ENCODE data around the gene DUS2.
A peak's percentile ranks its signal among the peaks of the same experiment; 100 is the strongest.

The DUS2 gene

GRCh38 chr16:68077866-68078700 lies 55.0 kb downstream of the DUS2 start:
- DNase-seq (ENCODE audit: low read depth) = no peak

GRCh38 chr16:68078701-68079375 lies 55.8 kb downstream of the DUS2 start:
- DNase-seq (ENCODE audit: low read depth) = no peak

GRCh38 chr16:68079376-68079625 lies 56.2 kb downstream of the DUS2 start:
- DNase-seq (ENCODE audit: low read depth) = no peak

- DNase-seq (ENCODE audit: low read depth) = peak; percentile 48
Observed at GRCh38 chr16:68079626-68080344, 56.7 kb downstream of the DUS2 start.

GRCh38 chr16:68081861-68082628 lies 59.0 kb downstream of the DUS2 start:
- DNase-seq (ENCODE audit: low read depth) = no peak

- DNase-seq (ENCODE audit: low read depth) = no peak
Observed at GRCh38 chr16:68082629-68083238, 59.6 kb downstream of the DUS2 start.

- no peak for DNase-seq (ENCODE audit: low read depth)
Observed at GRCh38 chr16:68083239-68083781, 60.2 kb downstream of the DUS2 start.

GRCh38 chr16:68083861-68084503 lies 60.9 kb downstream of the DUS2 start:
- no peak for DNase-seq (ENCODE audit: low read depth)

- peak; percentile 67 for DNase-seq (ENCODE audit: low read depth)
Observed at GRCh38 chr16:68084504-68085258, 61.6 kb downstream of the DUS2 start.

- DNase-seq (ENCODE audit: low read depth) = peak; percentile 98
Observed at GRCh38 chr16:68085259-68086071, 62.4 kb downstream of the DUS2 start, which contains the start of gene NFATC3. NFATC3 (plus strand) TSS chr16:68085370; CDS start chr16:68085682, 312 bp downstream.

GRCh38 chr16:68086336-68086841 lies 63.3 kb downstream of the DUS2 start:
- no peak for DNase-seq (ENCODE audit: low read depth)

- no peak for DNase-seq (ENCODE audit: low read depth)
Observed at GRCh38 chr16:68086860-68087268, 63.8 kb downstream of the DUS2 start.

- DNase-seq (ENCODE audit: low read depth) = no peak
Observed at GRCh38 chr16:68087688-68088087, 64.6 kb downstream of the DUS2 start.

- no peak for DNase-seq (ENCODE audit: low read depth)
Observed at GRCh38 chr16:68088130-68088972, 65.3 kb downstream of the DUS2 start.

- no peak for DNase-seq (ENCODE audit: low read depth)
Observed at GRCh38 chr16:68089067-68089466, 66.0 kb downstream of the DUS2 start.

- no peak for DNase-seq (ENCODE audit: low read depth)
Observed at GRCh38 chr16:68090130-68090529, 67.0 kb downstream of the DUS2 start.

- DNase-seq (ENCODE audit: low read depth) = no peak
Observed at GRCh38 chr16:68090533-68090932, 67.4 kb downstream of the DUS2 start.

Data from activated T-cell treated with anti-CD3 and anti-CD28 coated beads for 1 hour (primary cell).